HepG2 (cell line): ENCODE measurements around the gene TH. TPM values are rescaled to one million over a fixed set of nuclear protein-coding genes. Genes with fewer than 3 reads are reported as not detected.
A peak's percentile ranks its signal among the peaks of the same experiment; 100 is the strongest.

Experiments
- CHD4 ChIP-seq: fragments of 200-600 bp; sonication (generic); IDR thresholded peaks from 2 replicates; pipeline ENCODE4 v1.7.0; 2017; ENCODE audit warnings: mild to moderate bottlenecking, low read length, borderline replicate concordance
- HOXA9 ChIP-seq: sonication (generic); formaldehyde crosslinking; IDR thresholded peaks from 2 replicates; pipeline ENCODE4 v1.8.1; 2022; ENCODE audit warnings: missing genetic modification reagents, mild to moderate bottlenecking, moderate library complexity, borderline replicate concordance
- ISX ChIP-seq: sonication (generic); formaldehyde crosslinking; conservative IDR thresholded peaks from 2 replicates; pipeline ENCODE4 v1.5.0; 2020; ENCODE audit warnings: missing genetic modification reagents
- JDP2 ChIP-seq: sonication (generic); formaldehyde crosslinking; IDR thresholded peaks from 2 replicates; pipeline ENCODE4 v1.8.1; 2022; ENCODE audit warnings: missing genetic modification reagents, borderline replicate concordance
- KMT2A ChIP-seq: sonication (generic); formaldehyde crosslinking; IDR thresholded peaks from 2 replicates; pipeline ENCODE4 v1.4.0; 2020; ENCODE audit warnings: missing genetic modification reagents
- MAF1 ChIP-seq: sonication (generic); formaldehyde crosslinking; IDR thresholded peaks from 2 replicates; pipeline ENCODE4 v1.5.0; 2020; ENCODE audit warnings: missing genetic modification reagents, borderline replicate concordance
- MED1 ChIP-seq: sonication (generic); formaldehyde crosslinking; IDR thresholded peaks from 2 replicates; pipeline ENCODE4 v1.4.0; 2020; ENCODE audit warnings: missing genetic modification reagents
- MTA3 ChIP-seq: sonication (generic); formaldehyde crosslinking; IDR thresholded peaks from 2 replicates; pipeline ENCODE4 v1.4.0; 2020; ENCODE audit warnings: missing genetic modification reagents
- RARA ChIP-seq: IDR thresholded peaks from 2 replicates; pipeline ENCODE4 v1.6.1; 2016; ENCODE audit warnings: missing genetic modification reagents, missing compliant biosample characterization
- SOX6 ChIP-seq, 2 experiments: fragments of 450-650 bp in 1 of 2; sonication (generic) in 1 of 2; formaldehyde crosslinking in 1 of 2; IDR thresholded peaks; 2 replicates each; pipeline versions ENCODE4 v1.4.0 to v1.6.1; 2017 to 2020; ENCODE audit warnings: antibody characterized with exemption in 1 of 2, mild to moderate bottlenecking in 1 of 2, missing genetic modification reagents in 1 of 2
- TBL1XR1 ChIP-seq: fragments of 150-350 bp; IDR thresholded peaks from 2 replicates; pipeline ENCODE4 v1.6.1; 2014; ENCODE audit warnings: borderline replicate concordance, low read length; ENCODE audit not compliant: partially characterized antibody
- ZNF124 ChIP-seq: sonication (generic); formaldehyde crosslinking; IDR thresholded peaks from 2 replicates; pipeline ENCODE4 v1.4.0; 2020; ENCODE audit warnings: missing genetic modification reagents
- ZNF3 ChIP-seq: IDR thresholded peaks from 2 replicates; pipeline ENCODE4 v1.7.0; 2017; ENCODE audit warnings: inconsistent platforms
- ZNF678 ChIP-seq: sonication (generic); formaldehyde crosslinking; IDR thresholded peaks from 2 replicates; pipeline ENCODE4 v1.4.0; 2020; ENCODE audit warnings: mild to moderate bottlenecking, missing genetic modification reagents
- ZNF724P ChIP-seq: sonication (generic); formaldehyde crosslinking; IDR thresholded peaks from 2 replicates; pipeline ENCODE4 v1.8.0; 2022; ENCODE audit warnings: missing genetic modification reagents, borderline replicate concordance
- ZNF841 ChIP-seq: sonication (generic); formaldehyde crosslinking; IDR thresholded peaks from 2 replicates; pipeline ENCODE4 v1.8.1; 2023; ENCODE audit warnings: missing genetic modification reagents, borderline replicate concordance
- ZNF850 ChIP-seq: sonication (generic); formaldehyde crosslinking; conservative IDR thresholded peaks from 2 replicates; pipeline ENCODE4 v1.9.0; 2021; ENCODE audit warnings: mild to moderate bottlenecking, missing genetic modification reagents
- polyA plus RNA-seq, 8 experiments: library from polyadenylated mRNA; depleted of rRNA in 3 of 8; stranded (reverse) in 7 of 8; unstranded in 1 of 8; fragments of >200 nt; fragmentation: Illumina TruSeq in 4 of 8; extraction: Trizol in 4 of 8; gene quantifications; 2 replicates each; pipeline versions ENCODE4 v1.2.1 to v1.2.3, GENCODE V29; 2011 to 2016; ENCODE audit warnings: low read depth in 4 of 8, missing spikeins in 1 of 8, mixed read lengths in 1 of 8; ENCODE audit not compliant: insufficient read depth in 1 of 8
- total RNA-seq, 5 experiments: library from RNA; depleted of rRNA; stranded (reverse); fragments of >200 nt; fragmentation: Illumina TruSeq; extraction: Trizol; gene quantifications; 2 replicates each; pipeline ENCODE4 v1.2.3, GENCODE V29; 2016; ENCODE audit warnings: low read depth in 1 of 5
- TF ChIP-seq, protein P1 (sequence below): IDR thresholded peaks from 2 replicates; pipeline ENCODE4 v1.6.1; 2016; ENCODE audit warnings: low read depth, borderline replicate concordance
- TF ChIP-seq, protein P2 (sequence below): sonication (generic); formaldehyde crosslinking; IDR thresholded peaks from 2 replicates; pipeline ENCODE4 v1.8.1; 2023; ENCODE audit warnings: mild to moderate bottlenecking, missing genetic modification reagents
- TF ChIP-seq, protein P3 (sequence below): IDR thresholded peaks from 2 replicates; pipeline ENCODE4 v1.6.1; 2016; ENCODE audit warnings: mild to moderate bottlenecking
- TF ChIP-seq, protein P4 (sequence below): sonication (generic); formaldehyde crosslinking; conservative IDR thresholded peaks from 2 replicates; pipeline ENCODE4 v1.8.0; 2022; ENCODE audit warnings: low read depth, missing genetic modification reagents
- TF ChIP-seq, protein P5 (sequence below): sonication (generic); formaldehyde crosslinking; IDR thresholded peaks from 2 replicates; pipeline ENCODE4 v1.4.0; 2020; ENCODE audit warnings: missing genetic modification reagents, borderline replicate concordance
- TF ChIP-seq, protein P6 (sequence below): sonication (generic); formaldehyde crosslinking; IDR thresholded peaks from 2 replicates; pipeline ENCODE4 v1.4.0; 2020; ENCODE audit warnings: mild to moderate bottlenecking, missing genetic modification reagents

The TH gene
- total and polyA plus RNA-seq, 2 of the 13 experiments (the other 11 are each of a cell fraction or from before 2014, with no cell fraction given): 0.36 TPM; not detected in 1

DNA sequence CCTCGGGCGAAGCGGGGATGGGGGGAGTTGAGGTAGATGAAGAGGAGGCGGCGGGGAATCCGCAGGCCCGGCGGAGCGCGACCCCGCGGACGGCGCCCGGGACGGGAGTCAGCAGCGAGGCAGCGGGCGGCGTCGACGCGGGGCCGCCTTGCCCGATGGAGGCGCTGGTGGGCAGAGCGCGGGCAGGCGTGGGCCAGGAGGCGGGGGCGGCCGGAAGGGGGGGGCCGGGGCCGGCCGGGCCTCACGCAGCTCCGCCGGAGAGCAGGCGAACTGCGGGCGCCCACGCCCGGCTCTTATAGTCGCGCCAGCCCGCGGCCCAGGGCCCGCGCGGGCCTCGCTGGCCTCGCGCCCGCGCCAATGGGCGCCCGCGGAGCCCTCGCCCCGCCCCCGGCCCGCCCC is 32.5 kb downstream of the TH start, which contains the start of gene IGF2 (continued):
- no peak for TF ChIP-seq ZNF678
- no peak for TF ChIP-seq ZNF3 (CRISPR knock-in tag)
- no peak; the same call in none of the 2 replicates for TF ChIP-seq HOXA9
- TF ChIP-seq ZNF841: 0 out of 2 replicates have a peak, but pooled peaks have one; percentile 51
- no peak for TF ChIP-seq SOX6 (IDR thresholded peaks at IDR 0.05)
- TF ChIP-seq SOX6 (CRISPR knock-in tag; IDR thresholded peaks at IDR 0.05): no peak
- TF ChIP-seq, protein P1, sequence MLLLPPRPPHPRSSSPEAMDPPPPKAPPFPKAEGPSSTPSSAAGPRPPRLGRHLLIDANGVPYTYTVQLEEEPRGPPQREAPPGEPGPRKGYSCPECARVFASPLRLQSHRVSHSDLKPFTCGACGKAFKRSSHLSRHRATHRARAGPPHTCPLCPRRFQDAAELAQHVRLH (CRISPR knock-in tag): no peak
- TF ChIP-seq ZNF724P (CRISPR knock-in tag): no peak; the same call in 1 of the 2 replicates
- TF ChIP-seq RARA (CRISPR knock-in tag): 0 out of 2 replicates have a peak, but pooled peaks have one; percentile 21
- no peak for TF ChIP-seq KMT2A (CRISPR knock-in tag)
- no peak for TF ChIP-seq TBL1XR1
- TF ChIP-seq, protein P2, sequence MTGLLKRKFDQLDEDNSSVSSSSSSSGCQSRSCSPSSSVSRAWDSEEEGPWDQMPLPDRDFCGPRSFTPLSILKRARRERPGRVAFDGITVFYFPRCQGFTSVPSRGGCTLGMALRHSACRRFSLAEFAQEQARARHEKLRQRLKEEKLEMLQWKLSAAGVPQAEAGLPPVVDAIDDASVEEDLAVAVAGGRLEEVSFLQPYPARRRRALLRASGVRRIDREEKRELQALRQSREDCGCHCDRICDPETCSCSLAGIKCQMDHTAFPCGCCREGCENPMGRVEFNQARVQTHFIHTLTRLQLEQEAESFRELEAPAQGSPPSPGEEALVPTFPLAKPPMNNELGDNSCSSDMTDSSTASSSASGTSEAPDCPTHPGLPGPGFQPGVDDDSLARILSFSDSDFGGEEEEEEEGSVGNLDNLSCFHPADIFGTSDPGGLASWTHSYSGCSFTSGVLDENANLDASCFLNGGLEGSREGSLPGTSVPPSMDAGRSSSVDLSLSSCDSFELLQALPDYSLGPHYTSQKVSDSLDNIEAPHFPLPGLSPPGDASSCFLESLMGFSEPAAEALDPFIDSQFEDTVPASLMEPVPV (CRISPR knock-in tag): 0 out of 2 replicates have a peak, but pooled peaks have one; percentile 49
- no peak for TF ChIP-seq MAF1 (CRISPR knock-in tag)
- TF ChIP-seq JDP2 (CRISPR knock-in tag): no peak; the same call in 1 of the 2 replicates
- TF ChIP-seq, protein P3, sequence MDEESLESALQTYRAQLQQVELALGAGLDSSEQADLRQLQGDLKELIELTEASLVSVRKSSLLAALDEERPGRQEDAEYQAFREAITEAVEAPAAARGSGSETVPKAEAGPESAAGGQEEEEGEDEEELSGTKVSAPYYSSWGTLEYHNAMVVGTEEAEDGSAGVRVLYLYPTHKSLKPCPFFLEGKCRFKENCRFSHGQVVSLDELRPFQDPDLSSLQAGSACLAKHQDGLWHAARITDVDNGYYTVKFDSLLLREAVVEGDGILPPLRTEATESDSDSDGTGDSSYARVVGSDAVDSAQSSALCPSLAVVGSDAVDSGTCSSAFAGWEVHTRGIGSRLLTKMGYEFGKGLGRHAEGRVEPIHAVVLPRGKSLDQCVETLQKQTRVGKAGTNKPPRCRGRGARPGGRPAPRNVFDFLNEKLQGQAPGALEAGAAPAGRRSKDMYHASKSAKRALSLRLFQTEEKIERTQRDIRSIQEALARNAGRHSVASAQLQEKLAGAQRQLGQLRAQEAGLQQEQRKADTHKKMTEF (CRISPR knock-in tag): no peak
- TF ChIP-seq, protein P4, sequence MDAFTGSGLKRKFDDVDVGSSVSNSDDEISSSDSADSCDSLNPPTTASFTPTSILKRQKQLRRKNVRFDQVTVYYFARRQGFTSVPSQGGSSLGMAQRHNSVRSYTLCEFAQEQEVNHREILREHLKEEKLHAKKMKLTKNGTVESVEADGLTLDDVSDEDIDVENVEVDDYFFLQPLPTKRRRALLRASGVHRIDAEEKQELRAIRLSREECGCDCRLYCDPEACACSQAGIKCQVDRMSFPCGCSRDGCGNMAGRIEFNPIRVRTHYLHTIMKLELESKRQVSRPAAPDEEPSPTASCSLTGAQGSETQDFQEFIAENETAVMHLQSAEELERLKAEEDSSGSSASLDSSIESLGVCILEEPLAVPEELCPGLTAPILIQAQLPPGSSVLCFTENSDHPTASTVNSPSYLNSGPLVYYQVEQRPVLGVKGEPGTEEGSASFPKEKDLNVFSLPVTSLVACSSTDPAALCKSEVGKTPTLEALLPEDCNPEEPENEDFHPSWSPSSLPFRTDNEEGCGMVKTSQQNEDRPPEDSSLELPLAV (CRISPR knock-in tag): no peak
- TF ChIP-seq, protein P5, sequence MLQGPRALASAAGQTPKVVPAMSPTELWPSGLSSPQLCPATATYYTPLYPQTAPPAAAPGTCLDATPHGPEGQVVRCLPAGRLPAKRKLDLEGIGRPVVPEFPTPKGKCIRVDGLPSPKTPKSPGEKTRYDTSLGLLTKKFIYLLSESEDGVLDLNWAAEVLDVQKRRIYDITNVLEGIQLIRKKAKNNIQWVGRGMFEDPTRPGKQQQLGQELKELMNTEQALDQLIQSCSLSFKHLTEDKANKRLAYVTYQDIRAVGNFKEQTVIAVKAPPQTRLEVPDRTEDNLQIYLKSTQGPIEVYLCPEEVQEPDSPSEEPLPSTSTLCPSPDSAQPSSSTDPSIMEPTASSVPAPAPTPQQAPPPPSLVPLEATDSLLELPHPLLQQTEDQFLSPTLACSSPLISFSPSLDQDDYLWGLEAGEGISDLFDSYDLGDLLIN (CRISPR knock-in tag): no peak
- TF ChIP-seq ZNF850: no peak
- no peak for TF ChIP-seq CHD4
- no peak for TF ChIP-seq ISX (CRISPR knock-in tag)
- peak; percentile 83 for TF ChIP-seq MED1 (CRISPR knock-in tag)
- TF ChIP-seq MTA3 (CRISPR knock-in tag): no peak
- no peak for TF ChIP-seq ZNF124 (CRISPR knock-in tag)
- TF ChIP-seq, protein P6, sequence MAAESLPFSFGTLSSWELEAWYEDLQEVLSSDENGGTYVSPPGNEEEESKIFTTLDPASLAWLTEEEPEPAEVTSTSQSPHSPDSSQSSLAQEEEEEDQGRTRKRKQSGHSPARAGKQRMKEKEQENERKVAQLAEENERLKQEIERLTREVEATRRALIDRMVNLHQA: no peak; the same call in 1 of the 2 replicates
